Peyer's patch (tissue), 4 donors: ENCODE results near the gene ADGRB3.

Experiments
- CTCF ChIP-seq, 6 experiments: fragments of 450-650 bp in 4 of 6; fragments of 200-600 bp in 2 of 6; sonication (generic) in 1 of 6; IDR thresholded peaks; one replicate each; pipeline ENCODE4 v1.5.1; 2017 to 2019; ENCODE audit warnings: antibody characterized with exemption in 6 of 6, mild to moderate bottlenecking in 3 of 6, moderate library complexity in 1 of 6
- POLR2A ChIP-seq, 2 donors: fragments of 450-650 bp; IDR thresholded peaks; one replicate each; pipeline ENCODE4 v1.5.1; 2017; ENCODE audit warnings: antibody characterized with exemption in 2 of 2, mild to moderate bottlenecking in 2 of 2, moderate library complexity in 2 of 2

DNA sequence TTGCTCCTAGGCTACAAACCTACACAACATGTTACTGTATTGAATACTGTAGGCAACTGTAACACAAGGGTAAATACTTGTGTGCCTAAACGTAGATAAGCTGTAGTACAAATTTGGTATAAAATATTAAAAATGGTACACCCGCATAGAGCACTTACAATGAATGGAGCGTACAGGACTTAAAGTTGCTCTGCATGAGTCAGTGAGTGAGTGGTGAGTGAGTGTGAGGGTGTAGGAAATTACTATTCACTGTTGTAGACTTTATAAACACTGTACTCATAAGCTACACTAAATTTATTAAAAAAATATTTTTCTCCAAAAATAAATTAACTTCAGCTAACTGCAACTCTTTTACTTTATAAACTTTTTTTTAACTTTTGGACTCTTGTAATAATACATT, 391.6 kb downstream of the ADGRB3 start:
- TF ChIP-seq CTCF (IDR thresholded peaks at IDR 0.05) (no peak), POLR2A (IDR thresholded peaks at IDR 0.05) (no peak)
